ENCODE measurements around the gene LSM4. TPM values are rescaled to one million over a fixed set of nuclear protein-coding genes. Genes with fewer than 3 reads are reported as not detected.
"Not testable (repeated sequence)": the region's sequence is repeated elsewhere in the genome, so short reads cannot be mapped to it uniquely, and the experiment has no call there.

Gene LSM4
- total RNA-seq, 1 donor from 2014 or later = 440 TPM

GRCh38 chr19:18361646-18362045, 38.8 kb upstream of the LSM4 start:
- Histone ChIP-seq H3K4me2 (no peak overlapping the region), H3K27me3 (no peaks in the 10 kb centered on the region), H3K9me3 (ENCODE audit: low read depth) (no peaks in the 10 kb centered on the region), H3K27ac (no peak overlapping the region), H3K4me1 (peaks cover 9% of the 10 kb centered on the region), H2AFZ (replicated peaks) (no peak overlapping the region), H3K36me3 (no peaks in the 10 kb centered on the region), H3K79me2 (ENCODE audit: low read depth) (no peaks in the 10 kb centered on the region), H3K9ac (no peak overlapping the region), H3F3A (ENCODE audit: low read depth) (no peaks in the 10 kb centered on the region), H3K4me3 (no peak overlapping the region), H4K20me1 (ENCODE audit: low read depth) (no peaks in the 10 kb centered on the region)
- peaks cover 9% of the 10 kb centered on the region for H3K27me3 Mint-ChIP-seq (ENCODE audit: insufficient read depth, low read depth)
- TF ChIP-seq EZH2 (IDR thresholded peaks at IDR 0.05) (no peak), EZH2phosphoT487 (IDR thresholded peaks at IDR 0.05) (no peak), CTCF (IDR thresholded peaks at IDR 0.05) (no peak)
- no peak for DNase-seq (ENCODE audit: low spot score)
- H3K36me3 Mint-ChIP-seq = peaks cover 18% of the 10 kb centered on the region
- H3K4me3 Mint-ChIP-seq = no peak overlapping the region
- H3K4me1 Mint-ChIP-seq = peaks cover 31% of the 10 kb centered on the region
- H3K27ac Mint-ChIP-seq = no peak overlapping the region
- peaks cover 6% of the 10 kb centered on the region for H3K9me3 Mint-ChIP-seq

GRCh38 chr19:18357041-18357440, 34.2 kb upstream of the LSM4 start:
- H3K9me3 Mint-ChIP-seq = peaks cover 6% of the 10 kb centered on the region
- peaks cover 18% of the 10 kb centered on the region for H3K36me3 Mint-ChIP-seq
- no peak for DNase-seq (ENCODE audit: low spot score)
- Histone ChIP-seq H3K9me3 (ENCODE audit: low read depth) (no peaks in the 10 kb centered on the region), H3K4me1 (no peaks in the 10 kb centered on the region), H3K36me3 (no peaks in the 10 kb centered on the region), H3K79me2 (ENCODE audit: low read depth) (no peaks in the 10 kb centered on the region), H3K4me2 (no peak overlapping the region), H4K20me1 (ENCODE audit: low read depth) (no peaks in the 10 kb centered on the region), H2AFZ (replicated peaks) (no peak overlapping the region), H3K27me3 (no peaks in the 10 kb centered on the region), H3K9ac (no peak overlapping the region), H3K27ac (no peak overlapping the region), H3K4me3 (no peak overlapping the region), H3F3A (ENCODE audit: low read depth) (no peaks in the 10 kb centered on the region)
- peaks cover 5% of the 10 kb centered on the region for H3K27me3 Mint-ChIP-seq (ENCODE audit: insufficient read depth, low read depth)
- H3K27ac Mint-ChIP-seq = no peak overlapping the region
- no peaks in the 10 kb centered on the region for H3K4me1 Mint-ChIP-seq
- TF ChIP-seq CTCF (IDR thresholded peaks at IDR 0.05) = no peak
- TF ChIP-seq EZH2phosphoT487 (IDR thresholded peaks at IDR 0.05) = no peak
- TF ChIP-seq EZH2 (IDR thresholded peaks at IDR 0.05) = no peak
- no peak overlapping the region for H3K4me3 Mint-ChIP-seq

DNA sequence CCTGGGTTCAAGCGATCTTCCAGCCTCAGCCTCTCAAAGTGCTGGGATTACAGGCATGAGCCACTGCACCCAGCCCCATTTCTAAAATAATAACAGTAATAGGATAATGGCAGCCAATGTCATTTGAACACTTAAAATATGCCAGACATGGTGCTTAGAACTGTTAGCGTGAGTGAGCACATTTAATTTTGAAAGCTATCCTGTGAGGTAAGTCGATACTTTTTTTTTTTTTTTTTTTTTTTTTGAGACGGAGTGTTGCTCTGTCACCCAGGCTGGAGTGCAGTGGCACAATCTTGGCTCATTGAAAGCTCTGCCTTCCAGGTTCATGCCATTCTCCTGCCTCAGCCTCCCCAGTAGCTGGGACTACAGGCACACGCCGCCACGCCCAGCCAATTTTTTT, 31.9 kb upstream of the LSM4 start:
- H3K4me3 ChIP-seq; H3K9ac ChIP-seq; H3K36me3 ChIP-seq; H3K9me3 Mint-ChIP-seq; H3K4me1 ChIP-seq; H3K79me2 ChIP-seq (ENCODE audit: low read depth); H3K4me1 Mint-ChIP-seq; H3K9me3 ChIP-seq (ENCODE audit: low read depth); H4K20me1 ChIP-seq (ENCODE audit: low read depth); H3K4me2 ChIP-seq; H3K4me3 Mint-ChIP-seq; H3F3A ChIP-seq (ENCODE audit: low read depth); H2AFZ ChIP-seq (replicated peaks); H3K27me3 ChIP-seq; DNase-seq (ENCODE audit: low spot score); H3K27ac ChIP-seq; H3K27me3 Mint-ChIP-seq (ENCODE audit: insufficient read depth, low read depth); H3K27ac Mint-ChIP-seq: not testable (repeated sequence)
- peaks cover 16% of the 10 kb centered on the region for H3K36me3 Mint-ChIP-seq

DNA sequence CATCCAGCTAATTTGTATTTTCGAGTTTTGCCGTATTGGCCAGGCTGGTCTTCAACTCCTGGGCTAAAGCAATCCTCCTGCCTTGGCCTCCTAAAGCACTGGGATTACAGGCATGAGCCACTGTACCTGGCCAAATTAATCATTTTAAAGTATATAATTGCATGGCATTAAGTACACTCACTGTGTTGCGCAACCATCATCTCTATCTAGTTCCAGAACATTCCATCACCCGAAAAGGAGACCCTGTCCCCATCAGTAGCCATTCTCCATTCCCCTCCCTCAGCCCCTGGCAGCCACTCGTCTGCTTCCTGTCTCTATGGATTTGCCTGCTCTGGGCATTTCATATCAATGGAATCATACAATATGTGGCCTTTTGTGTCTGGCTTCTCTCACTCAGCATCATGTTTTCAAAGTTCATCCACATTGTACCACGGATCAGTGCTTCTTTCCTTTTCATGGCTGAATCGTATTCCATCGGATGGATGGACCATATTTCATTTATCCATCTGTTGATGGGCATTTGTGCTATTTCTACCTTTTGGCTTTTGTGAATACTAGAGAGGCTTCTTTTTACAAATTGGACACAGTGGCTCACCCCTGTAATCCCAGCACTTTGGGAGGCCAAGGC, 30.6 kb upstream of the LSM4 start:
- Histone ChIP-seq H2AFZ (replicated peaks) (no peak overlapping the region), H3K36me3 (no peaks in the 10 kb centered on the region), H3K9me3 (ENCODE audit: low read depth) (no peaks in the 10 kb centered on the region), H3K4me2 (no peak overlapping the region), H4K20me1 (ENCODE audit: low read depth) (no peaks in the 10 kb centered on the region), H3K27ac (no peak overlapping the region), H3K4me1 (no peaks in the 10 kb centered on the region), H3F3A (ENCODE audit: low read depth) (peaks cover 3% of the 10 kb centered on the region), H3K27me3 (no peaks in the 10 kb centered on the region), H3K9ac (no peak overlapping the region), H3K4me3 (no peak overlapping the region), H3K79me2 (ENCODE audit: low read depth) (no peaks in the 10 kb centered on the region)
- peaks cover under 1% of the 10 kb centered on the region for H3K4me1 Mint-ChIP-seq
- peaks cover 5% of the 10 kb centered on the region for H3K27me3 Mint-ChIP-seq (ENCODE audit: insufficient read depth, low read depth)
- no peak overlapping the region for H3K27ac Mint-ChIP-seq
- H3K9me3 Mint-ChIP-seq = peaks cover 4% of the 10 kb centered on the region
- TF ChIP-seq EZH2phosphoT487 (IDR thresholded peaks at IDR 0.05) (no peak), CTCF (IDR thresholded peaks at IDR 0.05) (no peak), EZH2 (IDR thresholded peaks at IDR 0.05) (no peak)
- H3K4me3 Mint-ChIP-seq = peak overlapping the region; percentile 6
- H3K36me3 Mint-ChIP-seq = peaks cover 12% of the 10 kb centered on the region
- DNase-seq (ENCODE audit: low spot score) = no peak

Measured in neural progenitor cell (in vitro differentiated cells).